GM12878 (cell line): ENCODE data around the gene PDE8B. TPM values are rescaled to one million over a fixed set of nuclear protein-coding genes. Genes with fewer than 3 reads are reported as not detected.

ENCODE experiments used
- ATAC-seq: fragments of 200-7000 bp; cut with Tn5 transposase; 3 replicates; pipeline ENCODE4 v1.9.1; 2020; ENCODE audit warnings: mild to moderate bottlenecking, moderate library complexity
- BruUV-seq: library from RNA; stranded (reverse); fragments of 400-500 nt; replicated peaks from 2 replicates; lab custom pipeline; 2021; lab: Mats Ljungman, UMichigan
- CTCF ChIA-PET: fragments of 300-600 bp; sonication (Branson Sonifier 250); formaldehyde crosslinking; extraction: SDS; loops from one replicate; lab custom pipeline; 2021; ENCODE audit warnings: inconsistent platforms; lab: Yijun Ruan, JAX
- POLR2A ChIA-PET: fragments of 350-600 bp; formaldehyde crosslinking; extraction: SDS; loops from one replicate; lab custom pipeline; 2021; ENCODE audit warnings: inconsistent platforms; lab: Charles Lee
- RAD21 ChIA-PET: fragments of 300-600 bp; sonication (Branson Sonifier 250); formaldehyde crosslinking; loops from one replicate; lab custom pipeline; 2023; ENCODE audit warnings: antibody characterized with exemption; ENCODE audit not compliant: unreplicated experiment; lab: Charles Lee
- SMC1A ChIA-PET: fragments of 300-600 bp; sonication (Branson Sonifier 250); formaldehyde crosslinking; loops from one replicate; lab custom pipeline; 2023; ENCODE audit not compliant: unreplicated experiment, uncharacterized antibody; lab: Charles Lee
- DNase-seq: peaks from one replicate; pipeline ENCODE4 v3.0.0-alpha.2; 2011; ENCODE audit warnings: low read depth, low spot score
- FAIRE-seq: peaks from 3 replicates; lab custom pipeline; 2011; peaks lifted over from hg19 to GRCh38; lab: Jason Lieb, UNC
- H2AFZ ChIP-seq: 2 replicates; pipeline ENCODE4 v1.6.0; 2011; ENCODE audit warnings: low read depth, low read length, control low read depth; ENCODE audit not compliant: control insufficient read depth
- H3K27ac ChIP-seq: 2 replicates; pipeline ENCODE4 v1.5.1; 2011; ENCODE audit warnings: control low read depth; ENCODE audit not compliant: control insufficient read depth, insufficient read depth
- H3K27me3 ChIP-seq, 2 experiments: replicated peaks in 1 of 2; 2 replicates each; pipeline versions ENCODE4 v1.6.0 to v1.6.1; 2011; ENCODE audit warnings: low read length in 1 of 2; ENCODE audit not compliant: control insufficient read depth in 2 of 2, insufficient read depth in 2 of 2
- H3K36me3 ChIP-seq, 2 experiments: 2 replicates each; pipeline ENCODE4 v1.5.1; 2011; ENCODE audit warnings: low read length in 1 of 2; ENCODE audit not compliant: control insufficient read depth in 2 of 2, insufficient read depth in 2 of 2
- H3K4me1 ChIP-seq: 2 replicates; pipeline ENCODE4 v1.6.1; 2011; ENCODE audit warnings: mild to moderate bottlenecking, low read length, moderate library complexity, mixed read lengths; ENCODE audit not compliant: control insufficient read depth, insufficient read depth
- H3K4me2 ChIP-seq: 2 replicates; pipeline ENCODE4 v1.6.0; 2011; ENCODE audit warnings: control low read depth; ENCODE audit not compliant: control insufficient read depth, insufficient read depth
- H3K4me3 ChIP-seq: fragments of 200-600 bp; sonication (generic); 2 replicates; pipeline ENCODE4 v1.5.1; 2016
- H3K79me2 ChIP-seq: 2 replicates; pipeline ENCODE4 v1.6.0; 2011; ENCODE audit warnings: low read length; ENCODE audit not compliant: control insufficient read depth, insufficient read depth
- H3K9ac ChIP-seq: 2 replicates; pipeline ENCODE4 v1.8.0; 2011; ENCODE audit warnings: low read length, control low read depth, mixed read lengths; ENCODE audit not compliant: control insufficient read depth, insufficient read depth
- H3K9me3 ChIP-seq: replicated peaks from 3 replicates; pipeline ENCODE4 v1.5.1; 2011; ENCODE audit warnings: mild to moderate bottlenecking, low read length; ENCODE audit not compliant: control insufficient read depth, insufficient read depth
- H4K20me1 ChIP-seq: 2 replicates; pipeline ENCODE4 v1.6.0; 2011; ENCODE audit not compliant: control insufficient read depth, insufficient read depth
- ASH2L ChIP-seq: fragments of 300-600, 200-600 bp; sonication (generic); IDR thresholded peaks from 2 replicates; pipeline ENCODE4 v1.6.1; 2017; ENCODE audit warnings: low read depth, mild to moderate bottlenecking, borderline replicate concordance
- CREM ChIP-seq: IDR thresholded peaks from 2 replicates; pipeline ENCODE4 v1.6.1; 2014; ENCODE audit warnings: antibody characterized with exemption, low read depth
- EP300 ChIP-seq, 2 experiments: fragments of 150-350 bp in 1 of 2; IDR thresholded peaks; 2 replicates each; pipeline ENCODE4 v1.6.1; 2011 to 2012; ENCODE audit warnings: low read depth in 2 of 2, low read length in 2 of 2, borderline replicate concordance in 1 of 2, improper control_type of control experiment in 1 of 2, inconsistent platforms in 1 of 2; ENCODE audit not compliant: control insufficient read depth in 1 of 2
- FOXM1 ChIP-seq: IDR thresholded peaks from 2 replicates; pipeline ENCODE4 v1.6.1; 2012; ENCODE audit warnings: low read depth, mild to moderate bottlenecking, inconsistent platforms, low read length, moderate library complexity
- MEF2B ChIP-seq: fragments of 450-650 bp; IDR thresholded peaks from 2 replicates; pipeline ENCODE4 v1.6.1; 2018; ENCODE audit warnings: mild to moderate bottlenecking, moderate library complexity; ENCODE audit not compliant: partially characterized antibody, poor library complexity, severe bottlenecking
- MXI1 ChIP-seq: fragments of 150-350 bp; IDR thresholded peaks from 2 replicates; pipeline ENCODE4 v1.6.1; 2011; ENCODE audit warnings: low read depth, mild to moderate bottlenecking, inconsistent platforms, low read length, improper control_type of control experiment
- MYB ChIP-seq: fragments of 150-350 bp; IDR thresholded peaks from 2 replicates; pipeline ENCODE4 v1.6.1; 2014; ENCODE audit warnings: mild to moderate bottlenecking, low read depth, low read length, borderline replicate concordance
- POLR2AphosphoS2 ChIP-seq: IDR thresholded peaks from 2 replicates; pipeline ENCODE4 v1.6.1; 2011; ENCODE audit warnings: low read depth, mild to moderate bottlenecking, low read length, improper control_type of control experiment, moderate library complexity
- RELA ChIP-seq: fragments of 450-650 bp; IDR thresholded peaks from 2 replicates; pipeline ENCODE4 v1.8.0; 2014; ENCODE audit warnings: borderline replicate concordance; ENCODE audit not compliant: partially characterized antibody
- SMAD1 ChIP-seq: fragments of 450-650 bp; IDR thresholded peaks from 2 replicates; pipeline ENCODE4 v1.6.1; 2018; ENCODE audit warnings: mild to moderate bottlenecking, low read depth; ENCODE audit not compliant: partially characterized antibody
- SMARCA5 ChIP-seq: fragments of 450-650 bp; IDR thresholded peaks from 2 replicates; pipeline ENCODE4 v1.6.1; 2017; ENCODE audit warnings: mild to moderate bottlenecking
- YY1 ChIP-seq: IDR thresholded peaks from 2 replicates; pipeline ENCODE4 v1.6.1; 2011; ENCODE audit warnings: low read depth, mild to moderate bottlenecking, low read length
- ZNF274 ChIP-seq: IDR thresholded peaks from one replicate; pipeline ENCODE4 v1.8.0; 2011; ENCODE audit not compliant: insufficient read length, insufficient read depth
- WGBS: methylation state at CpG from one replicate; pipeline ENCODE4 v1.1.6; 2016; ENCODE audit warnings: low lambda C conversion rate; ENCODE audit not compliant: insufficient replicate concordance, insufficient coverage; ENCODE audit errors: missing lambda C conversion rate; 5-methylcytosine and 5-hydroxymethylcytosine counted together
- in situ Hi-C: fragments of 300-500 bp; cut with MboI; formaldehyde crosslinking; loops from 9 replicates; pipeline ENCODE4 v1.14.3; 2018; ENCODE audit warnings: mixed read lengths
- intact Hi-C: fragments of 100-400 bp; cut with micrococcal nuclease; formaldehyde crosslinking; loops from one replicate; pipeline ENCODE4 v1.14.2; 2022; ENCODE audit not compliant: unreplicated experiment
- polyA plus RNA-seq, 11 experiments: library from polyadenylated mRNA; depleted of rRNA in 4 of 11; unstranded in 6 of 11; stranded (reverse) in 5 of 11; fragments of >200 nt; fragmentation: Nextera tagmentation in 4 of 11; fragmentation: Illumina TruSeq in 1 of 11; extraction: Ambion mirVana in 4 of 11; extraction: Trizol in 1 of 11; gene quantifications; 1 replicate in 1 of 11; 2 replicates in 10 of 11; pipeline versions ENCODE4 v1.2.1 to v1.2.3, GENCODE V29; 2011 to 2016; ENCODE audit warnings: inconsistent platforms in 2 of 11, missing spikeins in 2 of 11, low read depth in 1 of 11
- total RNA-seq, 4 experiments: library from RNA; depleted of rRNA in 3 of 4; stranded (reverse); fragments of >200 nt in 3 of 4; fragmentation: Illumina TruSeq in 1 of 4; extraction: Trizol in 1 of 4; gene quantifications; 2 replicates each; pipeline versions ENCODE4 v1.2.1 to v1.2.3, GENCODE V29; 2013 to 2021

PDE8B gene
- total and polyA plus RNA-seq, 10 of the 15 experiments (the other 5 are each of a cell fraction or from before 2014, with no cell fraction given): 0.03 to 0.44 (median 0.20) TPM; not detected in 3

- Histone ChIP-seq H3K4me2 (no peak overlapping the region), H3K9ac (no peak overlapping the region), H3K79me2 (no peaks in the 10 kb centered on the region), H3K4me3 (no peak overlapping the region), H2AFZ (no peak overlapping the region), H3K27me3 (no peaks in the 10 kb centered on the region), H3K4me1 (no peaks in the 10 kb centered on the region), H3K27ac (no peak overlapping the region), H3K36me3 (no peaks in the 10 kb centered on the region), H4K20me1 (no peaks in the 10 kb centered on the region), H3K9me3 (no peaks in the 10 kb centered on the region)
- WGBS: 91% methylated on average over 8 of the region's 8 CpGs
- TF ChIP-seq MYB (no peak), EP300 (IDR thresholded peaks at IDR 0.05; ENCODE audit: borderline replicate concordance in 1 of 2, control insufficient read depth in 1 of 2, low read depth in 2 of 2, low read length in 2 of 2) (no peak), SMARCA5 (no peak), MXI1 (no peak), ZNF274 (no peak), ASH2L (no peak), RELA (no peak), SMAD1 (no peak), YY1 (no peak), FOXM1 (no peak), POLR2AphosphoS2 (no peak), CREM (no peak), MEF2B (no peak)
- no peak for ATAC-seq
- BruUV-seq: no TSS peak
- no peak for FAIRE-seq
- DNase-seq: no peak
- CTCF ChIA-PET: interaction anchor here (1.2 kb wide), 1 partner anchor 15 kb away, joined by 3 read pairs; no protein-coding TSS in a partner anchor
- intact Hi-C loops (no loop called here), in situ Hi-C loops (no loop called here)
- SMC1A ChIA-PET: interaction anchor here (0.6 to 1.9 kb wide), 4 partner anchors 10 to 57 kb away, joined by 3 to 6 read pairs (median 4); no protein-coding TSS in a partner anchor
- RAD21 ChIA-PET: interaction anchor here (1.4 kb wide), 1 partner anchor 73 kb away, joined by 4 read pairs; the partner anchor contains the start of gene WDR41
- POLR2A ChIA-PET: no interaction called here
Observed at GRCh38 chr5:77419644-77420582, 209.4 kb downstream of the PDE8B start.
